ENCODE measurements around the gene SLC24A5.

DNA sequence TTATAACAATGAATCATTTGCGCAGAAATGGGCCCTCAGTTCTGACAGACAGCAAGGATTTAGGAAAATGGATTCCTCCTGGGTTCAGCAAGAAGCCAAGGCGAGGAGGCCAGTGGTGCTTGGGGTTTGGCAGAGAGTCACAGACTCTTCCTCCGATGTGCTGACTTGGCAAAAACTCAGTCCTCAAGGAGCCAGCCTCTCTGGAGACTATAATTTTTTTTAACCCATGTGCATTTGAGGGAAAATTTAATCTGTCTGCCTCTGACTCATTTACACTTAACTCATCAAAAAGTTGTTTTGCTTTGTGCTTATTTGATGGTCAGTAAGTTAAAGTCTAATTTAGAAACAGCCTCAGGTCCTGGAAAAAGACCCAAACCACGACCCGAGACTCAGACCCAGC, 34.2 kb upstream of the SLC24A5 start:
- TF ChIP-seq, protein P1, sequence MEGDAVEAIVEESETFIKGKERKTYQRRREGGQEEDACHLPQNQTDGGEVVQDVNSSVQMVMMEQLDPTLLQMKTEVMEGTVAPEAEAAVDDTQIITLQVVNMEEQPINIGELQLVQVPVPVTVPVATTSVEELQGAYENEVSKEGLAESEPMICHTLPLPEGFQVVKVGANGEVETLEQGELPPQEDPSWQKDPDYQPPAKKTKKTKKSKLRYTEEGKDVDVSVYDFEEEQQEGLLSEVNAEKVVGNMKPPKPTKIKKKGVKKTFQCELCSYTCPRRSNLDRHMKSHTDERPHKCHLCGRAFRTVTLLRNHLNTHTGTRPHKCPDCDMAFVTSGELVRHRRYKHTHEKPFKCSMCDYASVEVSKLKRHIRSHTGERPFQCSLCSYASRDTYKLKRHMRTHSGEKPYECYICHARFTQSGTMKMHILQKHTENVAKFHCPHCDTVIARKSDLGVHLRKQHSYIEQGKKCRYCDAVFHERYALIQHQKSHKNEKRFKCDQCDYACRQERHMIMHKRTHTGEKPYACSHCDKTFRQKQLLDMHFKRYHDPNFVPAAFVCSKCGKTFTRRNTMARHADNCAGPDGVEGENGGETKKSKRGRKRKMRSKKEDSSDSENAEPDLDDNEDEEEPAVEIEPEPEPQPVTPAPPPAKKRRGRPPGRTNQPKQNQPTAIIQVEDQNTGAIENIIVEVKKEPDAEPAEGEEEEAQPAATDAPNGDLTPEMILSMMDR (IDR thresholded peaks at IDR 0.05; ENCODE audit: insufficient read depth, low read length), result no peak
- TF ChIP-seq POLR2AphosphoS5 (IDR thresholded peaks at IDR 0.05; ENCODE audit: low read depth), result no peak

Measured in HL-60 (cell line).